Measurements from ENCODE around the gene HSDL1. TPM values are rescaled to one million over a fixed set of nuclear protein-coding genes. Genes with fewer than 3 reads are reported as not detected.

The HSDL1 gene
- total RNA-seq, 1 donor from 2014 or later: 23.3 TPM

- TF ChIP-seq CTCF (conservative IDR thresholded peaks at IDR 0.05; ENCODE audit: low read depth, low read length): no peak
- no peak overlapping the region for H3K4me3 ChIP-seq (ENCODE audit: low read depth, low read length)
- no peak for DNase-seq (ENCODE audit: low read depth)
Observed at GRCh38 chr16:84082835-84083569, 62.0 kb downstream of the HSDL1 start.

- TF ChIP-seq CTCF (conservative IDR thresholded peaks at IDR 0.05; ENCODE audit: low read depth, low read length): no peak
- H3K4me3 ChIP-seq (ENCODE audit: low read depth, low read length): no peak overlapping the region
- no peak for DNase-seq (ENCODE audit: low read depth)
Observed at GRCh38 chr16:84082110-84082509, 62.9 kb downstream of the HSDL1 start.

- TF ChIP-seq CTCF (conservative IDR thresholded peaks at IDR 0.05; ENCODE audit: low read depth, low read length): no peak
- no peak overlapping the region for H3K4me3 ChIP-seq (ENCODE audit: low read depth, low read length)
- DNase-seq (ENCODE audit: low read depth): no peak
Observed at GRCh38 chr16:84081446-84081989, 63.5 kb downstream of the HSDL1 start.

GRCh38 chr16:84080813-84081212 is 64.2 kb downstream of the HSDL1 start:
- no peak for DNase-seq (ENCODE audit: low read depth)

GRCh38 chr16:84080378-84080777 is 64.6 kb downstream of the HSDL1 start:
- H3K4me3 ChIP-seq (ENCODE audit: low read depth, low read length): no peak overlapping the region
- no peak for TF ChIP-seq CTCF (conservative IDR thresholded peaks at IDR 0.05; ENCODE audit: low read depth, low read length)
- DNase-seq (ENCODE audit: low read depth): no peak

More at GRCh38 chr16:84080813-84081212, 64.2 kb downstream of the HSDL1 start:
- H3K4me3 ChIP-seq (ENCODE audit: low read depth, low read length): no peak overlapping the region
- no peak for TF ChIP-seq CTCF (conservative IDR thresholded peaks at IDR 0.05; ENCODE audit: low read depth, low read length)

- no peak for DNase-seq (ENCODE audit: low read depth)
- H3K4me3 ChIP-seq (ENCODE audit: low read depth, low read length): no peak overlapping the region
- TF ChIP-seq CTCF (conservative IDR thresholded peaks at IDR 0.05; ENCODE audit: low read depth, low read length): no peak
Observed at GRCh38 chr16:84079664-84080063, 65.3 kb downstream of the HSDL1 start.

- DNase-seq (ENCODE audit: low read depth): no peak
- no peak overlapping the region for H3K4me3 ChIP-seq (ENCODE audit: low read depth, low read length)
- no peak for TF ChIP-seq CTCF (conservative IDR thresholded peaks at IDR 0.05; ENCODE audit: low read depth, low read length)
Observed at GRCh38 chr16:84075376-84075775, 69.6 kb downstream of the HSDL1 start.
